ENCODE measurements around the gene HS6ST3.

GRCh38 chr13:96661612-96662011 lies 571.7 kb downstream of the HS6ST3 start:
- TF ChIP-seq CTCF (IDR thresholded peaks at IDR 0.05) (no peak), POLR2A (IDR thresholded peaks at IDR 0.05) (no peak), POLR2AphosphoS5 (IDR thresholded peaks at IDR 0.05) (no peak), EP300 (IDR thresholded peaks at IDR 0.05; ENCODE audit: low read depth) (no peak)

All from transverse colon (tissue), 4 donors.